Common myeloid progenitor, CD34-positive (primary cell): ENCODE data around the gene HOMER2.

ENCODE experiments used
- CTCF ChIA-PET: fragments of 350-600 bp; sonication (Branson Sonifier 250); formaldehyde crosslinking; loops from one replicate; lab custom pipeline; 2021; ENCODE audit warnings: antibody characterized with exemption; lab: Charles Lee
- POLR2A ChIA-PET: fragments of 350-600 bp; sonication (Branson Sonifier 250); formaldehyde crosslinking; loops from one replicate; lab custom pipeline; 2021; ENCODE audit warnings: antibody characterized with exemption; lab: Charles Lee
- DNase-seq, 3 donors: peaks; one replicate each; pipeline versions ENCODE4 v3.0.0 to v3.0.0-alpha.2; 2013
- H3K27ac ChIP-seq, 2 experiments: 1 replicate in 1 of 2; 2 replicates in 1 of 2; pipeline ENCODE4 v1.7.0; 2013; ENCODE audit warnings: inconsistent platforms in 2 of 2, low read length in 2 of 2, mild to moderate bottlenecking in 2 of 2, low read depth in 1 of 2, moderate library complexity in 1 of 2; ENCODE audit not compliant: severe bottlenecking in 2 of 2, insufficient read depth in 1 of 2, poor library complexity in 1 of 2
- H3K27me3 ChIP-seq, 5 experiments: replicated peaks in 2 of 5; 1 replicate in 3 of 5; 2 replicates in 2 of 5; pipeline versions ENCODE4 v1.6.1 to v1.7.0; 2013; ENCODE audit warnings: low read length in 4 of 5, mild to moderate bottlenecking in 2 of 5, moderate library complexity in 2 of 5, inconsistent platforms in 1 of 5; ENCODE audit not compliant: insufficient read depth in 5 of 5, control insufficient read depth in 4 of 5
- H3K36me3 ChIP-seq, 4 experiments: 1 replicate in 2 of 4; 2 replicates in 2 of 4; pipeline versions ENCODE4 v1.6.1 to v1.7.0; 2013; ENCODE audit warnings: low read length in 3 of 4, control low read depth in 1 of 4, mild to moderate bottlenecking in 1 of 4; ENCODE audit not compliant: control insufficient read depth in 4 of 4, insufficient read depth in 4 of 4
- H3K4me1 ChIP-seq, 4 experiments: 1 replicate in 3 of 4; 2 replicates in 1 of 4; pipeline versions ENCODE4 v1.6.1 to v1.7.1; 2013; ENCODE audit warnings: low read length in 3 of 4, mild to moderate bottlenecking in 3 of 4, control low read depth in 1 of 4, inconsistent platforms in 1 of 4, moderate library complexity in 1 of 4; ENCODE audit not compliant: control insufficient read depth in 4 of 4, insufficient read depth in 4 of 4; ENCODE audit errors: control extremely low read depth in 1 of 4
- H3K4me3 ChIP-seq, 7 experiments: 1 replicate in 4 of 7; 2 replicates in 3 of 7; pipeline versions ENCODE4 v1.5.1 to v1.7.0; 2013; ENCODE audit warnings: mild to moderate bottlenecking in 7 of 7, low read length in 6 of 7, moderate library complexity in 6 of 7, inconsistent platforms in 2 of 7, low read depth in 2 of 7, control low read depth in 1 of 7; ENCODE audit not compliant: insufficient read depth in 4 of 7, control insufficient read depth in 1 of 7; ENCODE audit errors: extremely low read depth in 1 of 7
- H3K9me3 ChIP-seq, 5 experiments: 1 replicate in 4 of 5; 2 replicates in 1 of 5; pipeline versions ENCODE4 v1.6.1 to v1.7.1; 2013; ENCODE audit warnings: low read length in 4 of 5, mild to moderate bottlenecking in 2 of 5, inconsistent platforms in 1 of 5, low read depth in 1 of 5, moderate library complexity in 1 of 5; ENCODE audit not compliant: control insufficient read depth in 4 of 5, insufficient read depth in 2 of 5; ENCODE audit errors: control extremely low read depth in 1 of 5
- WGBS: methylation state at CpG from one replicate; pipeline ENCODE4 v1.1.5; 2013; ENCODE audit not compliant: insufficient coverage; 5-methylcytosine and 5-hydroxymethylcytosine counted together

The HOMER2 gene

DNA sequence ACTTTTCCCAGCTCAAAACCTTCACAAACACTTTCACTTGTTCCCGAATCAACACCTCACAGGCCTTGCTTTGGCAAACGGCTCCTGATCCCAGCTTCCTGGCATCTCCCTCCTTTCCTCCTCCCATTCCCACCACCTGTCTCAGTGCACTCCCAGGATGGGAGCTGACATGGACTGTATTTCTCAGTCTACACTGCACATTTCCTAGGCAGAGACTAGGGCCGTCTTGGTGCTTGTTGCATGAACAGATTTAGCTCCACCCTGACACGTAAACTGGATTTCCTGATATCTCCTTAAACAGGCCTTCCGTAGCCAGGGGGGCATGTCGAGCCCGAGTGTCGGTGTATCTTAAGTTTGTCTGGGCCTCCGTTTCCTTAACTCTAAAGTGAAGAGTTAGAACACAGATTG lies 143.9 kb downstream of the HOMER2 start:
- Histone ChIP-seq H3K27ac (peak overlapping the region in 1 of 2 experiments; percentile 98), H3K9me3 (no peaks in the 10 kb centered on the region), H3K27me3 (no peaks in the 10 kb centered on the region), H3K4me3 (no peak overlapping the region), H3K36me3 (peaks cover under 1 to 6% (median 3%) of the 10 kb centered on the region in 4 experiments), H3K4me1 (peaks cover 0 to 25% (median 14%) of the 10 kb centered on the region in 4 experiments)
- 93% methylated on average over 8 of the region's 9 CpGs for WGBS
- POLR2A ChIA-PET: no interaction called here
- peak in 2 of 3 donors; percentile 6 to 24 for DNase-seq
- CTCF ChIA-PET: no interaction called here

DNA sequence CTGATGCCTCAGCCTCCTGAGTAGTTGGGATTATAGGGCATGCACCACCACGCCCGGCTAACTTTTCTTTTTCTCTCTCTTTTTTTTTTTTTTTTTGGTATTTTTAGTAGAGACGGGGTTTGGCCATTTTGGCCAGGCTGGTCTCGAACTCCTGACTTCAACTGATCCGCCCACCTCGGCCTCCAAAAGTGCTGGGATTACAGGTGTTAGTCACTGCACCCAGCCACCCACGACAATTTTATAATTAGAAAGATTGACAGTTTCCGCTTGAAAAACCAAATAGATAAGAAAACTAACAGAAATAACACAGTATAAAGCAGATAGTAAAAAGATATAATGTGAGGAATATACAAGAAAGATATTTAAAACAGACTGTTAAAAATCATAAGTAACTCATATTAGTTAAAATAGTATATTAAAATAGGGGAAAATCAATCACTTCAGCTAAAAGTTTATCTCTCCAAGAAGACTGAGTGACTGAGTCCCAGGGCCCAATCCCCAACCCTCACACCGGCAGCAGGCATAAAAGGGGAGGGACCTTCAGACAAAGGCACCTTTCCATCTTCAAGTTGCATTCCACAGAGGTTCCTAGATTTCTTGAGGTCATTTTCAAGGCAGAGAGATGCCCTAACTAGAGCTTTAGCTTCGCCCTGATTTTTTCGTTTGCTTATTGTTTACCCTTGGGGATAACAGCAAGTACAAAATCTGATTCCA lies 144.4 kb downstream of the HOMER2 start:
- Histone ChIP-seq H3K4me3 (no peak overlapping the region), H3K9me3 (no peaks in the 10 kb centered on the region), H3K36me3 (peaks cover 0 to 3% (median 2%) of the 10 kb centered on the region in 4 experiments), H3K27ac (no peak overlapping the region), H3K27me3 (no peaks in the 10 kb centered on the region), H3K4me1 (peaks cover 0 to 25% (median 14%) of the 10 kb centered on the region in 4 experiments)
- DNase-seq: no peak
- WGBS: 97% methylated on average over 3 of the region's 11 CpGs
- CTCF ChIA-PET: interaction anchor here (1.4 kb wide), 1 partner anchor 11 kb away, joined by 3 read pairs; no protein-coding TSS in a partner anchor
- POLR2A ChIA-PET: no interaction called here

- peaks cover 6 to 28% (median 17%) of the 10 kb centered on the region in 4 experiments for H3K4me1 ChIP-seq
- no peak within 1 kb of the TSS for H3K4me3 ChIP-seq
- DNase-seq: peak; percentile 17 to 44 (median 19)
- CTCF ChIA-PET: no interaction called here
- no peaks in the 10 kb centered on the region for H3K27me3 ChIP-seq
- no peak within 1 kb of the TSS for H3K27ac ChIP-seq
- 83% methylated on average over 1 of the region's 2 CpGs for WGBS
- H3K36me3 ChIP-seq: no peaks in the 10 kb centered on the region
- H3K9me3 ChIP-seq: no peaks in the 10 kb centered on the region
- POLR2A ChIA-PET: no interaction called here
Measured at GRCh38 chr15:82805994-82806406, 146.5 kb downstream of the HOMER2 start, which contains the start of gene FSD2. Gene FSD2 (minus strand): TSS chr15:82806069. CDS start chr15:82787390, 18,679 bp downstream.

GRCh38 chr15:82804575-82804949 lies 148.0 kb downstream of the HOMER2 start:
- WGBS: 83% methylated on average over 1 of the region's 1 CpG
- ChIA-PET CTCF (interaction anchor here (1.1 to 1.2 kb wide), 2 partner anchors 139 to 155 kb away, joined by 3 read pairs; no protein-coding TSS in a partner anchor), POLR2A (no interaction called here)
- no peaks in the 10 kb centered on the region for H3K36me3 ChIP-seq
- no peaks in the 10 kb centered on the region for H3K27me3 ChIP-seq
- peak in 1 of 3 donors; percentile 10 for DNase-seq
- H3K4me1 ChIP-seq: peaks cover 6 to 24% (median 13%) of the 10 kb centered on the region in 4 experiments
- H3K4me3 ChIP-seq: no peak overlapping the region
- no peaks in the 10 kb centered on the region for H3K9me3 ChIP-seq
- no peak overlapping the region for H3K27ac ChIP-seq

GRCh38 chr15:82803793-82804574 lies 148.5 kb downstream of the HOMER2 start:
- no peaks in the 10 kb centered on the region for H3K36me3 ChIP-seq
- DNase-seq: no peak
- no peak overlapping the region for H3K4me3 ChIP-seq
- 92% methylated on average over 2 of the region's 2 CpGs for WGBS
- no peaks in the 10 kb centered on the region for H3K27me3 ChIP-seq
- H3K27ac ChIP-seq: no peak overlapping the region
- no peaks in the 10 kb centered on the region for H3K9me3 ChIP-seq
- CTCF ChIA-PET: interaction anchor here (1.1 to 1.7 kb wide), 3 partner anchors 44 to 154 kb away, joined by 3 read pairs; no protein-coding TSS in a partner anchor
- H3K4me1 ChIP-seq: peaks cover 6 to 22% (median 12%) of the 10 kb centered on the region in 4 experiments
- POLR2A ChIA-PET: no interaction called here

DNA sequence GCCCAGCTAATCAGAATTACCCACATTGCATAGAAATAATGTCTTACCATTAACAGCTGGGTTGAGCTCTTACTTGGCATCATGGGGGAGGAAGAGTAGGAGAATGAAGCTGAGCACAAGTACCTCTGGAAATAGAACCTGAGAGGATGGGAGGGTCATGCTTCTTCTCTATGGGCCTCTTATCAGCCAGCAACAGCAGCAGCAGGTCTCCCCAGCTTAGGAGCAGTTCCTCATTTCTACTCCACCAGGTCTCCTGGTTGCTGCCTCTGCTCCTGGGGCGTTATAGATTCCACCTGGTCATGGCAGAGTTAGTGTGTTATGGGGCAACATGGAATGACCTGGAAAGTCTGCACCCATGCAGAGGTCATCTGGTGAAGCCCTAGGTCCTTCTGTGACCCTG lies 150.0 kb downstream of the HOMER2 start:
- H3K27me3 ChIP-seq: no peaks in the 10 kb centered on the region
- WGBS: 0% methylated on average over 1 of the region's 1 CpG
- H3K4me3 ChIP-seq: peak overlapping the region in 1 of 7 experiments; percentile 2
- H3K4me1 ChIP-seq: peaks cover 6 to 17% (median 10%) of the 10 kb centered on the region in 4 experiments
- no peak overlapping the region for H3K27ac ChIP-seq
- ChIA-PET CTCF (interaction anchor here (0.6 to 1.7 kb wide), 2 partner anchors 46 to 198 kb away, joined by 3 read pairs; no protein-coding TSS in a partner anchor), POLR2A (no interaction called here)
- H3K36me3 ChIP-seq: no peaks in the 10 kb centered on the region
- peak; percentile 57 to 93 (median 85) for DNase-seq
- no peaks in the 10 kb centered on the region for H3K9me3 ChIP-seq
